IPS-15b (cell line): ENCODE results near the gene SLC44A2.

Experiments used
- H3K27me3 ChIP-seq: one replicate; pipeline ENCODE4 v1.6.1; 2013; ENCODE audit warnings: low read length; ENCODE audit not compliant: control insufficient read depth, insufficient read depth
- H3K36me3 ChIP-seq: one replicate; pipeline ENCODE4 v1.6.1; 2013; ENCODE audit warnings: low read length; ENCODE audit not compliant: control insufficient read depth, insufficient read depth
- H3K4me1 ChIP-seq: one replicate; pipeline ENCODE4 v1.6.1; 2013; ENCODE audit warnings: mild to moderate bottlenecking, low read length; ENCODE audit not compliant: control insufficient read depth, insufficient read depth
- H3K4me3 ChIP-seq: one replicate; pipeline ENCODE4 v1.5.1; 2013; ENCODE audit warnings: low read depth, low read length
- H3K9ac ChIP-seq: one replicate; pipeline ENCODE4 v1.6.1; 2013; ENCODE audit warnings: low read depth, mild to moderate bottlenecking, low read length
- H3K9me3 ChIP-seq: one replicate; pipeline ENCODE4 v1.6.1; 2013; ENCODE audit warnings: mild to moderate bottlenecking, low read length; ENCODE audit not compliant: control insufficient read depth, insufficient read depth

The SLC44A2 gene

GRCh38 chr19:10642473-10643171 lies 17.3 kb downstream of the SLC44A2 start:
- no peaks in the 10 kb centered on the region for H3K4me1 ChIP-seq
- no peaks in the 10 kb centered on the region for H3K27me3 ChIP-seq
- H3K9ac ChIP-seq: no peak overlapping the region
- H3K9me3 ChIP-seq: no peaks in the 10 kb centered on the region
- peaks cover 37% of the 10 kb centered on the region for H3K36me3 ChIP-seq
- no peak overlapping the region for H3K4me3 ChIP-seq

GRCh38 chr19:10643172-10643967 lies 18.0 kb downstream of the SLC44A2 start:
- Histone ChIP-seq H3K36me3 (peaks cover 30% of the 10 kb centered on the region), H3K9me3 (no peaks in the 10 kb centered on the region), H3K4me1 (no peaks in the 10 kb centered on the region), H3K27me3 (no peaks in the 10 kb centered on the region), H3K9ac (no peak overlapping the region), H3K4me3 (no peak overlapping the region)

GRCh38 chr19:10643968-10644259 lies 18.6 kb downstream of the SLC44A2 start:
- Histone ChIP-seq H3K27me3 (no peaks in the 10 kb centered on the region), H3K4me1 (no peaks in the 10 kb centered on the region), H3K9me3 (no peaks in the 10 kb centered on the region), H3K36me3 (peaks cover 29% of the 10 kb centered on the region), H3K9ac (no peak overlapping the region), H3K4me3 (no peak overlapping the region)

GRCh38 chr19:10644260-10645007 lies 19.1 kb downstream of the SLC44A2 start:
- Histone ChIP-seq H3K36me3 (peaks cover 25% of the 10 kb centered on the region), H3K27me3 (no peaks in the 10 kb centered on the region), H3K9ac (peak overlapping the region; percentile 54), H3K9me3 (no peaks in the 10 kb centered on the region), H3K4me1 (no peaks in the 10 kb centered on the region), H3K4me3 (no peak overlapping the region)

- H3K36me3 ChIP-seq: peaks cover 16% of the 10 kb centered on the region
- H3K4me1 ChIP-seq: no peaks in the 10 kb centered on the region
- H3K4me3 ChIP-seq: no peak overlapping the region
Measured at GRCh38 chr19:10646456-10647159, 21.3 kb downstream of the SLC44A2 start.

GRCh38 chr19:10648360-10648759 lies 23.0 kb downstream of the SLC44A2 start:
- Histone ChIP-seq H3K4me3 (no peak overlapping the region), H3K4me1 (no peaks in the 10 kb centered on the region), H3K9me3 (no peaks in the 10 kb centered on the region), H3K36me3 (peaks cover 2% of the 10 kb centered on the region), H3K9ac (no peak overlapping the region), H3K27me3 (no peaks in the 10 kb centered on the region)

More at GRCh38 chr19:10646456-10647159, 21.3 kb downstream of the SLC44A2 start:
- Histone ChIP-seq H3K27me3 (no peaks in the 10 kb centered on the region), H3K9ac (no peak overlapping the region), H3K9me3 (no peaks in the 10 kb centered on the region)

- Histone ChIP-seq H3K4me3 (no peak overlapping the region), H3K9me3 (no peaks in the 10 kb centered on the region), H3K27me3 (no peaks in the 10 kb centered on the region), H3K36me3 (peaks cover 7% of the 10 kb centered on the region), H3K9ac (no peak overlapping the region), H3K4me1 (no peaks in the 10 kb centered on the region)
Measured at GRCh38 chr19:10651851-10652250, 26.5 kb downstream of the SLC44A2 start.

GRCh38 chr19:10653482-10653731 lies 28.1 kb downstream of the SLC44A2 start:
- Histone ChIP-seq H3K9ac (peak overlapping the region; percentile 100), H3K4me1 (peaks cover 2% of the 10 kb centered on the region), H3K4me3 (peak overlapping the region; percentile 97), H3K9me3 (no peaks in the 10 kb centered on the region), H3K36me3 (peaks cover 7% of the 10 kb centered on the region), H3K27me3 (no peaks in the 10 kb centered on the region)

GRCh38 chr19:10653732-10654609 lies 28.6 kb downstream of the SLC44A2 start, which contains the start of gene ILF3:
ILF3 (plus strand) TSS chr19:10654346; CDS start chr19:10670606, 16,260 bp downstream.
- Histone ChIP-seq H3K9ac (peak within 1 kb of the TSS; percentile 100), H3K4me3 (peak within 1 kb of the TSS; percentile 97), H3K9me3 (no peaks in the 10 kb centered on the region), H3K27me3 (no peaks in the 10 kb centered on the region), H3K36me3 (peaks cover 7% of the 10 kb centered on the region), H3K4me1 (peaks cover 2% of the 10 kb centered on the region)

- Histone ChIP-seq H3K4me1 (peaks cover 5% of the 10 kb centered on the region), H3K9ac (peak overlapping the region; percentile 99), H3K36me3 (peaks cover 7% of the 10 kb centered on the region), H3K27me3 (no peaks in the 10 kb centered on the region), H3K9me3 (no peaks in the 10 kb centered on the region), H3K4me3 (peak overlapping the region; percentile 81)
Measured at GRCh38 chr19:10654610-10655456, 29.5 kb downstream of the SLC44A2 start.
